Measurements from ENCODE around the gene KLHL30.
"Not testable (repeated sequence)": the region's sequence is repeated elsewhere in the genome, so short reads cannot be mapped to it uniquely, and the experiment has no call there.

The KLHL30 gene

GRCh38 chr2:238101891-238102841, 36.3 kb upstream of the KLHL30 start:
- no peak for DNase-seq

- no peak for DNase-seq
Measured at GRCh38 chr2:238102865-238103264, 35.6 kb upstream of the KLHL30 start.

- DNase-seq, result no peak
Measured at GRCh38 chr2:238103465-238104225, 34.8 kb upstream of the KLHL30 start.

- no peak for DNase-seq
Measured at GRCh38 chr2:238104226-238104690, 34.2 kb upstream of the KLHL30 start.

GRCh38 chr2:238104691-238105371, 33.6 kb upstream of the KLHL30 start:
- no peak for DNase-seq

- no peak for DNase-seq
Measured at GRCh38 chr2:238105506-238106338, 32.7 kb upstream of the KLHL30 start.

- no peak for DNase-seq
Measured at GRCh38 chr2:238106339-238106697, 32.1 kb upstream of the KLHL30 start.

- no peak for DNase-seq
Measured at GRCh38 chr2:238106698-238107524, 31.6 kb upstream of the KLHL30 start.

- DNase-seq, result no peak
Measured at GRCh38 chr2:238107525-238108422, 30.7 kb upstream of the KLHL30 start.

GRCh38 chr2:238108423-238109183, 29.9 kb upstream of the KLHL30 start:
- DNase-seq, result no peak

- no peak for DNase-seq
Measured at GRCh38 chr2:238113611-238114010, 24.9 kb upstream of the KLHL30 start.

- no peak for DNase-seq
Measured at GRCh38 chr2:238114331-238114841, 24.1 kb upstream of the KLHL30 start.

- DNase-seq, result no peak
Measured at GRCh38 chr2:238114851-238115660, 23.4 kb upstream of the KLHL30 start.

- DNase-seq, result not testable (repeated sequence)
Measured at GRCh38 chr2:238115709-238116108, 22.8 kb upstream of the KLHL30 start.

GRCh38 chr2:238116298-238117198, 21.9 kb upstream of the KLHL30 start:
- DNase-seq, result no peak

GRCh38 chr2:238117199-238118154, 21.0 kb upstream of the KLHL30 start:
- DNase-seq, result no peak
